GM18517 (cell line): ENCODE results near the gene POLR1D.
A peak's percentile ranks its signal among the peaks of the same experiment; 100 is the strongest.
"Not testable (repeated sequence)": the region's sequence is repeated elsewhere in the genome, so short reads cannot be mapped to it uniquely, and the experiment has no call there.

Experiments
- ATAC-seq: cut with Tn5 transposase; IDR thresholded peaks from one replicate; pipeline ENCODE4 v1.9.1; 2021; ENCODE audit warnings: mild to moderate bottlenecking, moderate library complexity; ENCODE audit not compliant: unreplicated experiment

The POLR1D gene

DNA sequence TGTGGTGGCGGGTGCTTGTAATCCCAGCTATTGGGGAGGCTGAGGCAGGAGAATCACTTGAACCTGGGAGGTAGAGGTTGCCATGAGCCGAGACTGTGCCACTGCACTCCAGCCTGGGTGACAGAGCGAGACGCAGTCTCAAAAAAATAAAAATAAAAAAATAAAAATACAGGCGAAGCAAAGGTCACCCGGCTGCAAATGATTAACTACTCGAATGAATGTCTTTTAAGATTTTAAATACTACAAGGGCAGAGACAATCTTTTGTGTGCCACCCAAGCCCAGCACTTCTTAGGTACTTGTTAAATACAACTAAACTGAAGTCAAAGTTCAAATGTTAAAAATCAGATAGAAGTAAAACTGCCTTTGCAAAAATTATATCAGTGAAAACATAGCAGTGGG lies 8.1 kb upstream of the POLR1D start:
- no peak for ATAC-seq

DNA sequence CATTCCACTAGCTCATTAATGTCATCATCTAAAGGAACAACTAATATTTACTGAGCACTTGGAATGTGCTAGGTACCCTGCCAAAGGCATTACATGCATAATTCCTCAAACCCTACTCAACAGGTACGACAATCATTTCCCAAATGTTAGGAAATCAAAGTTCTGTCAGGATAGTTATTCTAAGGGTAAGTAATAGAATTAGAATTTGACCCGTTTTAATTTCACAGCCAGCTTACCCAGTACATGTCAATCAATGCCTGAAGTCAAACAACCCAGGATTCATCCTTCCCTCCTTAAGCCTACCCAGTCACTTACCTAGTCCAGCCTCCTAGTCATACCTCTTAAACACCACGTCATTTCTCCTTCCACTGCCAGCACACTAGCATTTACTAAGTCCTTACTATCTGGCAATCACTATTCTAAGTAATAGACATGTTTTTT lies 3.8 kb upstream of the POLR1D start:
- no peak for ATAC-seq

DNA sequence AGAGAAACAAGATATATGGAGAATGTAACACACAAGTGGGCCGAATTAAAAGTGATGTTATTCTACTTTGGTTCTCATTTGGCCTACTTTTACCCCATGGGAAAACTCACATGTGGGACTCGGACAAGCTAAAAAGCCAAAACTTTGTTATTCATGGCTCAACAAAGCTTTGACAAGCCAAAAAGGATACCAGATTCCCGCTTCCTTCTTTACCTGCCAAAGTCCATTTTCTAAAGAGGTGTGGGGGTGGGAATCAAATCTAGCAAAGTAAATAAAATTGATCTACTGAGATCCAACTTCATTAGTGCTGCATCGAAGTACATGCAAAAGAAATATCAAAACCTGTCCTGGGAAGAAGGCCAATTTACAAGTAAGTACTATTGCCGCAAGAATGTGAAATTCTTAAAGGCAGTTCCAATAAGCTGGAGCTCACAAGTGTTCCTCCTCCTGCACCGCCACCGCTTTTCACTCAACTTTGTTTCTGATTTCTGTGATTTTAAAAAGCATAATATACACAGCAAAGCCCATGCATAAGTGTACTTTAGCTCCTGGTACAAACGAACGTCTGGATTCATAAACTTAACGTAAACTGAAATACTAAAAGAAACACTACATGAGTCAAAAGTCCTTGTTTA lies 2.5 kb upstream of the POLR1D start:
- no peak for ATAC-seq

DNA sequence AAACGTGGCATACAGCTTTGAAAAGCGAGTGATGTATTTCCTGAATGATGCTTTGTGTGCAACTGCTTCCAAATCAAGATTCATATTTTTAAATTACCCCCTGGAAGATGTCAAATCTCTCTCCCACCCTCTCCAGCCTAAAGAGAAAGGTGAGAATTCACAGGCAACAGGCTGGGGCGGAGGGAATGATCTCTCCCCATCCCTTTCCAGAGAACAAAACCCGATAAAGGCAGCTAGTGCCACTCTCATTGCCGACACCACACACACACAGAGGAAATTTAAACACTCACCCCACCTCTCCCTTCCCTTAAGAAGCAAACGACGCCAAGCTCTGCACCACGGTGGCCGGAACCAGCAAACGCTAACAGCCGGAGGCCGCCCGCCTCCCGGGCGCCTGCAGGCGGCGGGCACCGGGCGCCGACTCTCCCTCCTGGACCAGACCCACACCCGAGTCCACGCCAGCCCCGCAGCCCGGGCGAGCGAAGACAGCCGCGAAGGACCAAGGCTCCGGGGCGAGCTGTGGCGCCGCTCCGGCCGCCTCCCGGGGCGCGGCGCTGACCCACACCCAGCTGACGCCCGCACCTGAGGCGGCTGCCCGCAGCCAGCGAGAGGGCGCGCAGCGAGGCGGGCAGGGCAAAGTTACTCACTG lies 1.8 kb upstream of the POLR1D start:
- peak; percentile 44 for ATAC-seq

DNA sequence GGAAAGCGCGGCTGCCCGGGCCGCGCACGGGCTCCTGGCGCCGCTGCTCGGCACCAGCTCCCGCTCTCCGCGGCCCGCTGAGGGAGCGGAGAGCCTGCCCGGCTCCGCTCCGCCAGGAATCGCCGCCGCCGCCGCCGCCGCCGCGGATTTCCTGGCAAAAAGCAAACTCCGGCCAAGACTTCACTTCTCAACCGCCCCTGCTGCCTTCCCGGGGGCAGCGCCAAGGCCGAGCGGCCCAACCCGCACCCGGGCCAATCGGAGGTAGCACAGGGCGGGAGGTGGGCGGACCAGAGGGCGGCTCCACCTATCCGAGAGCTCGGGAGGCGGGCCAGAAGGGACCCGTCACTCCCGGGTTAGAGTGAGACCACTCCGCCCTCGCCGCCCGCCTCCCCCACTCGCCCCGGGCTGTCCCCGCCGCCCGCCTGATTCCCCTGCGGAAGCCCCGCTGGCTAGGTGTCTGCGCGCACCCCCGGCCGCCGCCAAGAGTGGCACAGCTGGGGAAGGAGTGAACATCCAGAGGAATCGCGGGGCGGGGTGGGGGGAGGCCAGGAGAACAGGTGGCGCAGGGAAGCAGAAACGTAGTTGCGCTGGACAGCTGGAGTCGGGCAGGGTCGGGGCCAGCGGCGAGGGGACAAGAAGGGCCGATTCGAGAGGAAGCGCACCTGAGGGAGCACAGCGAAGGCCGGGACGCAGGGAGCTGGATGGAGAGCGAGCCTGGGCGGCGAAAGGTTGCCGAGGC lies 1.1 kb upstream of the POLR1D start, which contains the start of gene LNX2:
LNX2 (minus strand) TSS at position 153 of the 739 bp plus-strand sequence. CDS start 38,826 bp downstream, outside the sequence.
- peak; percentile 80 for ATAC-seq

DNA sequence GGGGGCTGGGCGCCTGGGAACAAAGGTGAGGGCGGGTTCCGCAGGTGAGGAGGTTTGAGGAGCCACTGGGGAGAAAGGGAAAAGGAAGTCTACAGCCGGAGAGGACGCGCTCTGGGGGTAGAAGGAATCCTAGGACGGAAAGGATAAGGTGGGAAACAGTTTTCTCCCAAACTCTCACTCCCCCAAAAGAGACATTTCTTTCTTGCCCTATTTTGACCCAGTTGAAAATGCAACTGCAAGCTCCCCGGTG lies 651 bp upstream of the POLR1D start:
- no peak for ATAC-seq

DNA sequence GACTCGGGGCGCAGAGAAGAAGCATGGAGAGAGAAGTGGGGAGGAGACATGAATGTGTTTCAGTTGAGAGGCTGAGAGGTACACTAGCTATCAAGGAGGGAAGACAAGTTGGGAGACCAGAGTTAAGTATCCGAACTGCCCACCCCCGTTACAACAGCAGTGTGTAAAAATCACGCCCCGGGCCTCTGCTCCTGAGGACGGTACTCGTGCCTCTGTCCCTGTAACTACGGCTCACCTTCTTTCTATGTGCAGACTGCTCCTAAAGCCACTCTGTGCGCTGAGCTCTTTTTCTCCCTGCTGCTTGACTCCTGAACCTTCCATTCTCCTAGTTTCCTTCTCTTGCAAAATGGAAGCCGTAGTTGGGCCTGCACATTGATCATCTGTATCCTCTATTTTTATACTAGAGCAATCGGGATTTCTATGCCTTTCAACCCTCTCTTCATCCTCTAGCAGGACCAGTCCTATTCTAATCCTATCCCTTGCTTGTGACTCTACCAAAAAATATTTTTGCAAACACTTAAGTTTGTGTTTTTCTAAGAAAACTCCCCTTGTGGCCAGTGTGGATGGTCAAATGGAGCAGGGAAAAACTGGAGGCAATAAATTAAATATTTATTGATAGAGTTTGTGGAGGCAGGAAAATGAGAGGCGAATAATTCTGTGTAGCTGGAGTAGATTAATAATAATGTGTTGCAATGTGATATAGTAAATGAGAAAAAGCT lies 569 bp downstream of the POLR1D start:
- no peak for ATAC-seq

DNA sequence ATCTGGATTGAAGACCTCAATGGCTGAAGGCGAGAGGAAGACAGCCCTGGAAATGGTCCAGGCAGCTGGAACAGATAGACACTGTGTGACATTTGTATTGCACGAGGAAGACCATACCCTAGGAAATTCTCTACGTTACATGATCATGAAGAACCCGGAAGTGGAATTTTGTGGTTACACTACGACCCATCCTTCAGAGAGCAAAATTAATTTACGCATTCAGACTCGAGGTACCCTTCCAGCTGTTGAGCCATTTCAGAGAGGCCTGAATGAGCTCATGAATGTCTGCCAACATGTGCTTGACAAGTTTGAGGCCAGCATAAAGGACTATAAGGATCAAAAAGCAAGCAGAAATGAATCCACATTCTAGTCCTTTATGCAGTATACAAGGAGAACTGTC lies 1.2 kb downstream of the POLR1D start:
- ATAC-seq, result no peak

DNA sequence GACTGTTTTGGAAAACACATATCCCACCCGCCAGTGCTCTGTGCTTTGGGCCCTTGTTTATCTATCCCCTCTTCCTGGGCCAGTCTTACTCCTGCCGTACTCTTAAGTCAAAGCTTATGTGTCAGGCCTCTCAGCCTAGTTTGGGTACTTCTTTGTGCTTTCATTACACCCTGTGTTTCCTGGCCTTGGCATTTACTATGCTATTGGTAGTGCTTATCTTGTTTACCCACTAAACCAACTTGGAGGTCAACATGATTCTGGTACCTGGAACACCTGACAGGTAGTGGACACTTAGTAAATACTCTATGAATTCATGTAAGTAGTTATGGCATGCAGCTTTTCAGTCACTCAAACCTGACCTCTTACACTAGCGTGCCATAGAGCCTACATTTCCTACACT lies 2.4 kb downstream of the POLR1D start:
- no peak for ATAC-seq

DNA sequence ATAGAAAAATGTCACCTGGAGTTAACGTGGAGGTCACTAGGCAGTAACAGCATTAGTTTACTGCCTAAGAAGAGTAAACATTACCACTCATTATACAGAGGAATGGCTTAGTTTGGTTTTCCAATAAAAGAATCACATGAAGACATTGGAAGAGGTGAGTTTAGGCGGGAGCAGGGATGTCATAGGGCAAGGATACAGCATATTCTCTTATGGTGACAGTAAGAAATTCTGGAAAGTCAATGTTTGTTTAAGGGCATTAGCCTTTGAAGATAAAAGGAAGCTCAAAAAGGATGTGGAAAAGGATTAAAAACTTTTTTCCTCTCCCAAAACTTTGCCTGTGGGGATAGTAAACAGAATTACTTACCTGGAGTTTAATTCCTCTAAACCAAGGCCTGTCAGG lies 4.1 kb downstream of the POLR1D start:
- no peak for ATAC-seq

DNA sequence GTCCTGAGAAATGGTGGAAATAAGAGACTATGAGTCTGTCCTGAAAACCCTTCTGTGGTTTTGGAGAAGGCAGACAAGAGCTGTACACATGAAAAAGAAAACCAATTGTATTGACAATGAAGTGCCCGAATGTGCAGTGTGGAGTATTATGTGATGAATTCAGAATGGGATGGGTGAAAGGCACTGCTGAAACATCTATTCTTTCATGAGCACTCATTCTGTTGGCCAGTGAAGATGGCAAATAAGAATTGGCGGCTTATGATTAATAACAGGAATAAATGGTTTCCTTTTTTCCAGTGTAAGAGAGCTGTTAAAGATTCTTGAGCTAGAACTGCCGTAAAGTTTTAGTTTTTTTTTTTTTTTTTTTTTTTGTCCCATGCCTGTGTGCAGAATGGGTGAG lies 5.7 kb downstream of the POLR1D start:
- ATAC-seq, result no peak

DNA sequence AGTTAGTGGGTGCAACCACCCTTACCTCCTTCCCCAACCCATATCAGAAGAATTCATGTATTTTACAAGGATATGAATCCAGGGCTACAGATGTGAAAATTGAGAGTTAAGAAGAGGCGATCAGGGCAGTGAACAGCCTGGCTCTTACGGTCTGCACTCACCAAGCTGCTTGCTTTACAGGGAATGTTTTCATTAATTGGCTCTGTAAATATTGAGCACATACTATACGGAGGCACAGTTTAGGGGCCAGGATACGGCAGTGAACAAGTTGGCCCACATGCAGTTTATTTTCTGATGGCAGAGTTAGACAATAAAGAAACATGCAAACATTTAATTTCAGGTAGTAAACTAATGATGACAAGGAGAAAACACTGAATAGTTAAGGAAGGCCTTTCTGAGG lies 6.4 kb downstream of the POLR1D start:
- ATAC-seq, result no peak

DNA sequence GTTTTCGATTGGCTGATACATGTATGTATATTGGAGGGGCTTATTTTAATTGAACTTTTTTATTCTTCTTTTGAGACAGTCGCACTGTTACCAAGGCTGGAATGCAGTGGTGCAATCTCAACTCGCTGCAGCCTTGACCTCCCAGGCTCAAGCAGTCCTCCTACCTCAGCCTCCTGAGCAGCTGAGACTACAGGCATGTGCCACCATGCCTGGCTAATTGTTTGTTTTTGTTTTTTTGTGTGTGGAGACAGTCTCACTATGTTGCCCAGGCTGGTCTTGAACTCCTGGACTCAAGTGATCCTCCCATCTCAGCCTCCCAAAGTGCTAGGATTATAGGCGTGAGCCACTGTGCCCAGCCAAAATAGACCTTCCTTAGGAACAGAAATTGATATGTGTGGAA lies 7.1 kb downstream of the POLR1D start:
- not testable (repeated sequence) for ATAC-seq

DNA sequence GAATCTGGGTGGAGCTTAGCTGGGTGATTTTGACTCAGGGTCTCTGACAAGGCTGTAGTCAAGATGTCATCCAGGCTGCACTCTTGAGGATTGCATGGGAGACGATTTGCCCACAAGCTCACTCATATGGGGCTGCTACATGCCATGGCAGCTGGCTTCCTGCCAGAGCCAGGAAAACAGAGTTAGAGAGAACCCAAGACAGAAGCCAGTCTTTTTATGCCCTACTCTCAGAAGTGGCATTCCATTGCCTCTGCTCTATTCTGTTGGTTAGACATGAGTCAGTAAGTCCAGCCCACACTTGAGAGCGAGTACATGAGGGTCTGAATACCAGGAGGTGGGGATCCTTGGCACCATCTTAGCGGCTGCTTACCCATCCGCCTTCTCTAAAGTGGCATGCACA lies 9.5 kb downstream of the POLR1D start:
- no peak for ATAC-seq

DNA sequence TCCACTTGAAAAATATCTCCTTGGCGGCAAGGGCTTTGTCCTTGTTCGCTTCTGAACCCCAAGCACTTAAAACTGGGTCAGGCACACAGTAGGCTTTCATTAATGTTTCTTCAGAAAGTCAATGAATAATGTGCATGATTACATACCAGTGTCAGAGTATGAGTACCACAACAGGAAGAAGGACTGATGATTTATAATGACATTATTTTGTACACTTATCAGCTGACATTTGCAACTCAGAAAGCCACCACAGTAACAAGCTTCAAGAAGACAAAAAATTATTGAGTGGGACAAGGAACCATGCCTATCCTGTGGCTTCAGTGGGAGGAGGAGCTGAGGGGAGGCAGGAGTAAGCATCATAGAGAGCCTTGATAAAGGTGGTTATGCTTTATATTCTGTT lies 10.0 kb downstream of the POLR1D start:
- no peak for ATAC-seq

DNA sequence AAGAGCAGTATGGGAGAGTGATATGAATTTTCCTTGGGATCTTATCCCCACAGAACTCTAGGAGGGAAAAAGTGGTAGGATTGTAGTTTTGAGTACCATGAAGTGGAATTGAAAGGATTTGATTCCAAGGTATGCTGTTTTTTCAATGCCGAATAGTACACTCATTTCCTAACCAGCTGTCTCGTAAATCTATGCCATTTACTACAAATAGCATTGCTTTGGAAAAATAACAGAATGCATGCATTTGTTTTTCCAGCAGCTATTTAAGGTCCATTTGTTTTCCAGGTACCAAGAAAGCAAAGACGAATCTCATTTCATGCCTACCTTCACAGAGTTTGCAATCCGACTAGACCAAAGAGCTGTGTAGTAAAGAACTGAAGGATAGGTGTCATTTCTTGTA lies 10.5 kb downstream of the POLR1D start:
- no peak for ATAC-seq

DNA sequence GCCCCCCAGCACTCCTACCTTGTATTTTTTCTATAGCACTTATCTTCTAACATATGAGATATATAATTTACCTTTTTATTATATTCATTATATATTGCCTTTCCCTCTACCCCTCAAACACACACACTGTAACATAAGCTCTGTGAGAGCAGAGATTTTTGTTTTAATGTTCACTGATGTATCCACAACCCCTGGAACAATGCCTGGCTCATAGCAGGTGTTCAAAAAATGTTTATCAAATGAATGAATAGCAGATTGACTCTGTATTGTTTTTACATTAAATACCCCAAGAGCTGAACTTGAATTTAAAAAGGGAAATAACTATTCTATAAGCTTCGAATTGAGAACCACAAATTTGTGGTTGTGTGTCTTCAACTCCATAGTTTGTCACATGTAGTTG lies 11.0 kb downstream of the POLR1D start:
- no peak for ATAC-seq

DNA sequence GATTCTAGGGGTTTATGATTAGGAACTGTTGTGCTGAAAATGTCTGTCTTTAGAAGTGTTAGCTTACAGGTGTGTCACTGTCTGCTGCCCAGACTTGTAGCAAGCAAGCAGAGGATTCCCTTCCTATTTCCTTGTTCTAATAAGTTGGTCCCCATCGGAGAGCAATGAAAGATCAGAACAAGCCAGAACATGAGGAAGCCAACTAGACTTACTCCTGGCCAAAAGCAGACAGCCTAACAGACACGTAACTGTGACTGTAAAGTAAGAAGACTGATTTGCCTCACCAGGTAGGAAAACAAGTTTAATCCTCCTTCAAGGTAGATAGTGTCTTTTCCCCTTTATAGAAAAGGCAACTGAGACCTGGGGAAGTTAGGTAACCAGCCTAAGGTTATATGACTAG lies 12.5 kb downstream of the POLR1D start:
- ATAC-seq, result no peak

DNA sequence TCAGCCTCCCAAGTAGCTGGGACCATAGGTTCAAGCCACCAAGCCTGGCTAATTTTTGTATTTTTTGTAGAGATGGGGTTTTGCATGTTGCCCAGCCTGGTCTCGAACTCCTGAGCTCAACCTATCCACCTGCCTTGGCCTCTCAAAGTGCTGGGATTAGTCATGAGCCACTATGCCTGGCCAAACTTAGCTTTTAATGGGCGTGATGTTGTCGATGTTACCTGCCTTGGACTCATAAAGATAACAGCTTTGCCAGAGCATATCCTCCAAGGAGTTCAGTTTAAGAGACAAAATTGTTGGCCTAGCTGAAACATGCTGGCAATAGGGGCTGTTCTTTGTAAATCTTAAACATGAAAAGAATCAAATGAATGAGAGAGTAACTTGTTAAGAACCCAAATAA lies 13.1 kb downstream of the POLR1D start:
- ATAC-seq, result no peak

DNA sequence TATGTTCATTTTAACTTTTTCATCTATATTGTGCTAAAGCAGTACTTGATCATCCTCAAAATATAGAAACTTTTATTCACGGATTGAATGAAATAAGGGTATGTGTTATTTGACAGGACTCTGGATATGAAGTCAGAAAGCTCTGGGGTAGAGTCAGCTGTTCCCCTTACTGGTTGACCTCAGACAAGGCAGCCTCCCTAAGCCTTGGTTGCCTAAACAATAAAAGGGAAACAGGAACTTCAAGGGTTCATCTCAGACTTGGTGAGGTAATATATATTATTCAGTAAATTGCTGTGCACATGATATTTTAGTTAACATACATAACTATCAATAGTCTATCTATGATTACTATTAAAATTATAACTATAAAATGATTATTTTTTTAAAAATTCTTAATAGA lies 13.6 kb downstream of the POLR1D start:
- no peak for ATAC-seq

DNA sequence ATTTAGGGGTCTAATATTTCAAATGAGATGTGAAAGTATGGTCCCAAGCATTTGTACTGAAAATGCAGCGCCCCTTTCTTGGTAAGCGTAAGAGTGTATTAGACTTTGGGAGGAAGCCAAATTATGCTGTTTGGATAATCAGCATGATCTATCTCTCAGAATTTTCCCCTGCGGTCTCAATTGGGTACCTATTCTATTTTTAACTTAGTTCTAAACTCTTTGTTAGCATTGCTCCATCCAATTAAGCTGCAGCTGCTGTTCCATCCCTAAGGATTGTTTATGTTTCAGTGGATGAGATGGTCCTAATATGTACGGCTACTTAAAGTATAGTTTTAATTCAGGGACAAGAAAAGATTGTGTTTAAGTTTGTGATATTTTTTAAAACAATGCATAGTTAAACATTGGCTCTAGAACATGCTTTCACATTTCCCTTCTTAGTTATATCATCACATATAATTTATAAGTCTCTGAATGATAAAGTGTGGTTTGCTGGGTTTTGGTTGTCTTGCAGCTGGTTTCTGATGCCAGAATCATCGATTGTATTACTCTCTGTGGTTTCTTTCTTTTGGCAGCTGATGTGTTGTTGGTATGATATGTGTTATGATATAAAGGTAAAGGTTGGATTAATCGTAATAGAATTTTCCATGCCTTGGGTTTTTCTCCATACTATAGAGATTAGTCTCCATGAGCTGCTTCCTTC lies 15.0 kb downstream of the POLR1D start:
- no peak for ATAC-seq
